ENCODE results near the gene NCAPH2.
"Not testable (repeated sequence)": the region's sequence is repeated elsewhere in the genome, so short reads cannot be mapped to it uniquely, and the experiment has no call there.

The NCAPH2 gene

GRCh38 chr22:50535113-50535512, 27.1 kb downstream of the NCAPH2 start:
- no peak for TF ChIP-seq CTCF (IDR thresholded peaks at IDR 0.05; ENCODE audit: low read depth, low read length)
- H3K4me3 ChIP-seq (ENCODE audit: low read depth, low read length), result no peak overlapping the region
- H3K9me3 ChIP-seq (ENCODE audit: severe bottlenecking), result peaks cover 11% of the 10 kb centered on the region
- H3K27ac ChIP-seq, result no peak overlapping the region
- H3K36me3 ChIP-seq, result no peaks in the 10 kb centered on the region
- H3K27me3 ChIP-seq (ENCODE audit: insufficient read depth, low read depth, severe bottlenecking), result no peaks in the 10 kb centered on the region
- no peak for DNase-seq

DNA sequence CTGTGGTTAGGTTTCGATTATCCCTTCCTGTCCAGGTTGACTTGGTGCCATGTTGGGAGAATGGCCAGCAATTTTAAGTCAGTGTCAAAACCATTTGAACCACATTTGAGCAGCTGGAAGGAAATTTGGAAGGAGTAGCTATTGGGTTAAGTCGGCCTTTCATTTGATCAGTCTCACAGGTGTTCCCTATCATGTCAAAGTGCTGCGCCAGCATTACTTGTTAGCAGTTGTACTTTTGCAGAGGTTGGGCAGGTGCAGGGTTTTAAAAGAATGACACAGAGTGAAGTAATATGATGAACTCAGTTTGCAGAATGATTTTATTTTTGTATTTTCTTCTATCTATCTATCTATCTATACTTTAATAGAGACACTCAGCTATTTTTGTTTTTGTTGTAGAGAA, 28.2 kb downstream of the NCAPH2 start:
- Histone ChIP-seq H3K27me3 (ENCODE audit: insufficient read depth, low read depth, severe bottlenecking) (no peaks in the 10 kb centered on the region), H3K9me3 (ENCODE audit: severe bottlenecking) (peaks cover 2% of the 10 kb centered on the region), H3K4me3 (ENCODE audit: low read depth, low read length) (no peak overlapping the region), H3K27ac (no peak overlapping the region), H3K36me3 (no peaks in the 10 kb centered on the region)
- DNase-seq, result no peak
- no peak for TF ChIP-seq CTCF (IDR thresholded peaks at IDR 0.05; ENCODE audit: low read depth, low read length)

DNA sequence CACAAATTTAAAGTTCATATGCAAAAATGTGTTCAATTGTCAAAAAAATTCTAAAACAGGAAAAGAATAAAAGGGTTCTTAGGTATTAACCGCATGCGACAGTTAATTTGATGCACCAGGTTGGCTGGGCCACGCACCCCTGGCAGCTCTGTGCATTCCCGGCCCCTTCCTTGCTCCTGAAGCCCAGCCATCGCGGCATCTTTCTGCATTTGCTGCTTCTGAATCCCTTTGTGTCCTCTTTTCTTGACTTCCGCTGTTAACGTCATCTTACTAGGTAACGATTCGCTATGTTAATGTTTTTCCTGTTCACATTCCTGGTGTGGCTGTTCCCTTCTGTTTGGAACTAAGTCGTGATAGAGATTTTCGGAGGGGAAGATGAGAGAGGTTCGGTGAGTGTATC, 29.7 kb downstream of the NCAPH2 start:
- Histone ChIP-seq H3K27me3 (ENCODE audit: insufficient read depth, low read depth, severe bottlenecking) (no peaks in the 10 kb centered on the region), H3K36me3 (no peaks in the 10 kb centered on the region), H3K27ac (no peak overlapping the region), H3K4me3 (ENCODE audit: low read depth, low read length) (no peak overlapping the region), H3K9me3 (ENCODE audit: severe bottlenecking) (no peaks in the 10 kb centered on the region)
- TF ChIP-seq CTCF (IDR thresholded peaks at IDR 0.05; ENCODE audit: low read depth, low read length), result no peak
- DNase-seq, result no peak

DNA sequence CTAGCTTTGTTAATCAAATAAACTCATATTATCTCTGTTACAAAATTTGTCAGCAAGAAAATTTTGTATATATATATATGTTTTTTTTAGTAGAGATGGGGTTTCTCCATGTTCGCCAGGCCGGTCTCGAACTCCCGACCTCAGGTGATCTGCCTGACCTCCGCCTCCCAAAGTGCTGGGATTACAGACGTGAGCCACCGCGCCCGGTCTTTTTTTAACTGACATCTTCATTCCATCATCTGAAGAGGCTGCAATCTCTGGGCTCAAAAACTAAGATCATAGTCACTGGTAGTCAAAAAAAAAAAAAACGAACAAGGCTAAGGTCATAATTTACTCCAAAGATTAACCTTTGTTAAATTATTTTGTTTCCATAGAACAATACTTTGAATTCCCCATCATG, 32.4 kb downstream of the NCAPH2 start:
- no peak overlapping the region for H3K4me3 ChIP-seq (ENCODE audit: low read depth, low read length)
- H3K36me3 ChIP-seq, result no peaks in the 10 kb centered on the region
- no peak for DNase-seq
- H3K9me3 ChIP-seq (ENCODE audit: severe bottlenecking), result no peaks in the 10 kb centered on the region
- no peak overlapping the region for H3K27ac ChIP-seq
- no peak for TF ChIP-seq CTCF (IDR thresholded peaks at IDR 0.05; ENCODE audit: low read depth, low read length)
- H3K27me3 ChIP-seq (ENCODE audit: insufficient read depth, low read depth, severe bottlenecking), result no peaks in the 10 kb centered on the region

DNA sequence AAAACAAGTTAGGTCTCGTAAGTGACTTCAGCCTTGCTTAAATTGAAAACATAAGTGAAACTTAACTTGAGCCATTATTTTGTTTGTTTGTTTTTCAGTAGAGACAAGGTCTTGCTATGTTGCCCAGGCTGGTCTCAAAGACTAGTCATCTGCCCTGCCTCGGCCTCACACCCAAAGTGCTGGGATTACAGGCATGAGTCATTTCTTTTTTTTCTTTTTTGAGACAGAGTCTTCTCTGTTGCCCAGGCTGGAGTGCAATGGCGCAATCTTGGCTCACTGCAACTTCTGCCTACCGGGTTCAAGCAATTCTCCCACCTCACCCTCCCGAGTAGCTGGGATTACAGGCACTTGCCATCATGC, 33.6 kb downstream of the NCAPH2 start:
- H3K27ac ChIP-seq; H3K4me3 ChIP-seq (ENCODE audit: low read depth, low read length); H3K27me3 ChIP-seq (ENCODE audit: insufficient read depth, low read depth, severe bottlenecking); H3K36me3 ChIP-seq; H3K9me3 ChIP-seq (ENCODE audit: severe bottlenecking); DNase-seq: not testable (repeated sequence)

DNA sequence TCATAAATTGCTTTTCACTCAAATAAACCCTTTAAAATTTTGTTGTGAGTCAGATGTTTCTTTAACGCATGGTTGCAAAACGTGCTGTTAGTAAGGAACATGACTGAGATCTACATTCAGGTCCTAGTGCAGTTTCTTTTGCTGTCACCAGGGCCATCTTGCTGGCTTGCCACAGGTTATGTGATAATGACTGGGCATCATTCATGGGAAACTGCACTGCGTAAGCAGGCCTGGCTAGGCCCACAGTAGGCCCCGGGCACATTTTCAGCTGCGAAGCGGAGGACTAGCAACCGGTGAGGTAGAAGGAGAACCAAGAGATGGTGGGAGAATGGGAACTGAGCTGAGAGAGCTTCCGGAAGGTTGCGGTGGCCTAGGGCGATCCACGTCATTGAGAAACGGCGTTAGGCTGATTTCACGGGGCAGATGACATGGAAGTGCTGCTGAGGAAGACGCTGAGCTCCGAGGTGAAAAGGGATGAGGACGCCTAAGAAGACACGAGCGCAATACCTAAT, 34.4 kb downstream of the NCAPH2 start:
- TF ChIP-seq CTCF (IDR thresholded peaks at IDR 0.05; ENCODE audit: low read depth, low read length), result no peak
- no peak overlapping the region for H3K4me3 ChIP-seq (ENCODE audit: low read depth, low read length)
- H3K36me3 ChIP-seq, result no peaks in the 10 kb centered on the region
- DNase-seq, result no peak
- no peak overlapping the region for H3K27ac ChIP-seq
- no peaks in the 10 kb centered on the region for H3K9me3 ChIP-seq (ENCODE audit: severe bottlenecking)
- no peaks in the 10 kb centered on the region for H3K27me3 ChIP-seq (ENCODE audit: insufficient read depth, low read depth, severe bottlenecking)

All from WERI-Rb-1 (cell line).